ENCODE data around the gene CCDC192. TPM values are rescaled to one million over a fixed set of nuclear protein-coding genes. Genes with fewer than 3 reads are reported as not detected.

Gene CCDC192
- total RNA-seq, 1 donor from 2014 or later, result not detected

DNA sequence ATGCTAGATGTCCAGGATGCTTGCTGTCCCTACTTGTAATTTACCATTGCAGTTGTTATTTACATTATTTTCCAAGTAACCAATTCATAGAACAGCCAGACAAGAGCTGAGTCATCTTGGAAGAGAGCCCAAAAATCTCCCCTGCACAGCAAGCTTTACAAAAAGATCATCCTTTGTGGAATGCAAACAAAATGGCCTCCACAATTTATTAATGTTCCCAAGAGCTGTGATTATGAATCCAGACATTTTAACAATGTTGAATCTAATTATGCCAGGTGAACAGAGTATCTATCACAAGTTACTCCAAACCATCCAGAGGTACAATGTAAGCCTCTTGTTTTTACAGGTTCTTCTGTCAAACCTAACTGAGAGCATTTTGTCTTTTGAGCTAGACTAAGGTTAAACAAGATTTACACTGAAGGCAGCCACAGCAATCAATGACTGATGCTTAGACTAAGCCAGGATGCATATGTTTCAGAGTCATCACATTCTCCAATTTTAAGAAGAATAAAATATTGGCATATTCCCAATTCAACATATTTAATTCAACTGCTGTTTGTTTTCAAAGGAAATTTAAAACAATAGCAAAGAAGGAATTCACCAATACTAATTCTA is 285.1 kb downstream of the CCDC192 start:
- DNase-seq, result no peak

Other genes with a start within 250 kb of the CCDC192 start
- gene PRRC1, start 185.8 kb upstream of the CCDC192 start, total RNA-seq, result 57.2 TPM
- gene CTXN3, start 54.3 kb upstream of the CCDC192 start, total RNA-seq, result 1.1 TPM

Measured in occipital lobe (tissue), 2 donors.